Right renal pelvis (tissue), 4 donors: Measurements from ENCODE around the gene MYH7. TPM values are rescaled to one million over a fixed set of nuclear protein-coding genes. Genes with fewer than 3 reads are reported as not detected.
A peak's percentile ranks its signal among the peaks of the same experiment; 100 is the strongest.
"Not testable (repeated sequence)": the region's sequence is repeated elsewhere in the genome, so short reads cannot be mapped to it uniquely, and the experiment has no call there.

Source experiments
- DNase-seq, 4 donors: peaks; one replicate each; pipeline ENCODE4 v3.0.0-alpha.2; 2013; ENCODE audit warnings: low read depth in 4 of 4, low spot score in 3 of 4, missing footprints in 1 of 4
- polyA plus RNA-seq, 4 donors: library from polyadenylated mRNA; unstranded; fragments of 120-200 nt; gene quantifications; one replicate each; pipeline ENCODE4 v1.2.1, GENCODE V29; 2013; ENCODE audit not compliant: insufficient read length in 4 of 4

Gene MYH7
- polyA plus RNA-seq, 4 donors: 0.19 to 0.32 (median 0.24) TPM

DNA sequence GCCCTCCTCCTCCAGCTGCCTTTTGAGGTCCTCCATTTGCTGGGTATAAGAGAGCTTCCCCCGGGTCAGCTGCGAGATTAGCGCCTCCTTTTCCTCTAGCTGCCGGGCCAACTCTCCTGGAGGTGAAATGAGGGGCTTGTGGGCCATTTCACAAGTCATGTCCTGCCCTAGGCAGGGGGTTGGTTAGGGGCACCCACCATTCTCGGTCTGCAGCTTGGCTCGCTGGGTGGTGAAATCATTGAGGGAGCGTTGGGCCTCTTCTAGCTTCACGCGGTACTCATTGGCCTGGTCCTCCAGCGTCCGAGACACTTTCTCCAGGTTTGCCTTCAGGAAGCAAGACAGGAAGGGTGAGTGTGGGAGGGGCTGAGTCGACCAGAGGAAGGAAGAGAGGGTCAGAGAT lies 46.1 kb downstream of the MYH7 start:
- no peak for DNase-seq

DNA sequence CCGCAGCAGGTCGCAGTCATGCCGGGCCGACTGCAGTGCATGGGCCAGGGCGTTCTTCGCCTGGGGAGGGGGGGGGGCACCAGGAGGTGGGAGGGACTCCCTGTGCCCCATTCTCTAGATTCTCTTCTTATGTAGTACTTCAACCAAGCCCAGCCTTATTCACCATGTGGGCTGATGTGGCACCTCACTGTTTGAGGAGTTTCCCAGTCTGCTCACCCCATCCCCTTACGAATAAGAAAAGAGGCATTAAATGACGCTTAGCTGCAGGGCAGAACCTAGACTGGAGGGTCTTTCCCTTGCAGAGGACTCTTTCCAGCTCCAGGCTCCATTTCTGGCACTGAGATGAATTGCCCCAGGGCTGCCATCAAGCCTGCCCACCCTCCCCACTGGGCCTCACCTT lies 46.5 kb downstream of the MYH7 start:
- DNase-seq: no peak

DNA sequence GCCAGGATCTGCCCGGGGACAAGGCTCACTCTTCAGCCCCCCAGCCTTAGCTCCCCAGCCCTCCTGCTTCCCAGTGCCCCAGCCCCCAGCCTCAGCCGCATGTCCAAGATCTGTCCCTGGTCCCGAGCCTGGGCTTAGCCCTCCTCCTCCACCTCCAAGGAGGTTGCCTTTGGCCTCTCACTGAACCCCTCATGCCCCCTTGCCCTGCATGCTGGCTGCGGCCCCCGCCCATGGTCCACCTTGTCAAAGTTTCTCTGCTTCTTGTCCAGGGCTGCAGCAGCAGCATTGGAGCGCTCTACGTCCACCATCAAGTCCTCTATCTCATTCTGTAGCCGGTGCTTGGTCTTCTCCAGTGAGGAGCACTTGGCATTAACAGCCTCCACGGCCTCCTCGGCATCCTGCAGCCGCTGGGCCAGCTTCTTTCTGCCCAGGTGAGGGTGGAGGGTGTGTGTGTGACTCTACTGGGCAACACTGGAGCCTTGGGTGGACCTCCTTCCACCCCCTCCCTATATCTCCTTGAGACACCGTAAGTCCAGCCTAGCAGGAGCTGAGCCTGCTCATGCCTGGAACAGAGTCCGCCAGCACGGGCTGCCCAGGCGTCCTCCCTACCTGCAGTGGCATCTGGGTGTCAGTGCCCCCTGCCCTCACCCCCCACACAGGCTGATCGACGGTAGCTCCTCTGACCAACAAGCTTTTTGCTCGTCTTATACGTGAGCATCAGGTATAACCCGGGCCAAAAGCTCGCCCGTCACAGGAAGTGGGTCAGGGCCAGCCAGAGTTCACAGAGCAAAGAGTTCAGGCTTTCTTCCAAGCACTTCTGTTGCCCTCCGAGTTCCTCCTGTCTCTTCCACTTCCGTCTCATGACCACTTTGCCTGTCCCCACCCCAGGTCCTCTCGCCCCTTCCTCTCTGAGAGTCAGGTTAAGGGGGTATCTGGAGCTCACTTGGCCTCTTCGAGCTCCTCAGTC lies 47.3 kb downstream of the MYH7 start:
- DNase-seq: no peak

DNA sequence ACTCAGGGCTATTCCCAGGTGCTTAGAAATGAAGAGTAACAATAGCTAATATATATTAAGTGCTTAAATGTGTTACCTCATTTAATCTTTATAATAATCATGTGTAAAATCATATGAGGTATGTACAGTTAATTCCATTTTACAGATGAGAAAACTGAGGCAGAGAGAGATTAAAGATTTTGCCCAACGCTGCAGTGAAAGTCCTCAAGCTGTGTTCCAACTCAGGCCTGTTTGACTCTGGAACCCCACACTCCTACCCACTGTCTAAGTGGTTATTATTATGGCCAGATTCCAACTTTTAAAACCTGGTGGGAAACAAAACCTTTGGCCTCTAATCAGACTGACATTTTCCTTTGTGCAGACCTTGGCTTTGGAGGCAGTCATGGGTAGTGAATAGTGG lies 48.5 kb downstream of the MYH7 start:
- no peak for DNase-seq

DNA sequence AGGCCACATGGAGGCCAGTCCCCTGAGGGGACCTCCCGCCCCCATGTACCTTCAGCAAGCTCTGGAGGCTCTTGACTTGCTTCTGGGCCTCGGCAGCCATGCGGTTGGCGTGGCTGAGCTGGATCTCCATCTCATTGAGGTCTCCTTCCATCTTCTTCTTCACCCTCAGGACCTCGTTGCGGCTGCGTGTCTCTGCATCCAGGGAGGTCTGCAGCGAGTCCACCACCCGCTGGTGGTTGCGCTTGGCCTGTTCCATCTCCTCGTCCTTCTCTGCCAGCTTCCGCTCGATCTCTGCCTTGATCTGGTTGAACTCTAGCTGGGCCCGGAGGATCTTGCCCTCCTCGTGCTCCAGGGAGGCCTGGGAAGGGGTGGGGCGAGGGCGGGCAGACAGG lies 49.2 kb downstream of the MYH7 start:
- DNase-seq: not testable (repeated sequence)

DNA sequence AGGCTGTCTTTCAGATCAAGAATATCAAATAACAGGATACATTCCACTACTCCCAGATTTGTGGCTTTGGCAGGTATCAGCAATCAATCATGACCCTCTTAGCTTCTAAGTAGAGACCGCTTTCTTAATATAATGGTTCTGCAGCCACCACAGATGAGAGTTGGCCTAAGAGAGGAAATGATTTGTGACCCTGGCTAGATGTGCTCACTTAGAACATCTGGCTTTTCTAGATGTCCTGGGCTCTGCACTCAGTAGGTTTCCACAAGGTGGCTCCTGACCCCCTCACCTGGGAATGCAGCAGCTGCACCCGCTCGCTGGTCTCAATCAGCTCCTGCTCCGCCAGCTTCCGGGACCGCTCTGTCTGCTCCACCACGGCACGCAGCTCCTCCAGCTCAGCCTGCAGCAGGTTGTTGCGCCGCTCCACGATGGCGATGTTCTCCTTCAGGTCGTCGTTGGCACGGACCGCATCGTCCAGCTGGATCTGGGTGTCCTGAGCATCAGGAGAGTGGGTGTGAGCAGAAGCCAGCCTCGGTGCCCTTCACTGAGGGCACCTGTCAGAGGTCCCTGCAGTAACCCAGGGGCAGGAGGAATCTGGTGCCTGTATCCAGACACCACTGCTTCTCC lies 49.7 kb downstream of the MYH7 start:
- DNase-seq: no peak

DNA sequence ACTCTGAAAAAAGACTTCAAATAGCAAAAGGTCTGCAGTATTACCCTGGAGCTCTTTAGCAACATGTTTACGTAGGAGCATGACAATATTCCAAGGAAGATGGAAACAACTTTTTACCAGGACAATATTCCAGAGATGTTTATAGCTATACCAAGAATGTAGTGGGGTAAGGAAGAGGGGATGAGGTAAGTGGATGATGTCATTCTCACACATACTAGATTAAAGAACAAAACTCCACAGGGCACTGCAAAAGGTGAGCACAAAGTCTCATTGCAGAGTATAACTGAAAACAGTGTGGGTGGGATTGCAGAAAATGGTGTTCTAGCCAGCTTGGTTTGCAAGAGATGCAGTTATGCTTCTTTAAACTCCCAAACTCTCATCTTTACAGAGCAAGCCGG lies 50.2 kb downstream of the MYH7 start:
- no peak for DNase-seq

DNA sequence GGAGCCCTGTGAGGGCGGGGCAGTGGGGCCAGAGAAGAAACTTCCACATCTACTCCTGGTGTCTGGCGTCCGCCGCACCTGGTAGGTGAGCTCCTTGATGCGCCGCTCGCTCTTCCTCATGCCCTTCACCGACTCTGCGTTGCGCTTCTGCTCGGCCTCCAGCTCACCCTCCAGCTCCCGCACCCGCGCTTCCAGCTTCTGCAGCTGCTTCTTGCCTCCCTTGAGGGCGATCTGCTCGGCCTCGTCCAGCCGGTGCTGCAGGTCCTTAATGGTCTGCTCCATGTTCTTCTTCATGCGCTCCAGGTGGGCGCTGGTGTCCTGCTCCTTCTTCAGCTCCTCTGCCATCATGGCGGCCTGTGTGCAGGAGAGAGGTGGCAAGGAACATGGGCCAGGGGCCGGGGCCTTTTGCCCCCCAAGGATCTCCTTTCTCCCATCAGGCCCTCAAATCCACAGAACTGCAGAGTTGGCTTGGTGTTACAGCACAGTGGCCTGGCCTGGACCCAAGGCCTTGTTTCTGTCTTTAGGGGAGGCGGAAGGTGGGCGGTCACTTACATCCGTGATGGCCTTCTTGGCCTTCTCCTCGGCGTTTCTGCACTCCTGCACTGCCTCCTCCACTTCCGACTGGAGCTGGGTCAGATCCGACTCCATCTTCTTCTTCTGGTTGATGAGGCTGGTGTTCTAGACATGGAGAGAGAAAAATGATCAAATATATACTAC lies 50.9 kb downstream of the MYH7 start:
- DNase-seq: no peak

DNA sequence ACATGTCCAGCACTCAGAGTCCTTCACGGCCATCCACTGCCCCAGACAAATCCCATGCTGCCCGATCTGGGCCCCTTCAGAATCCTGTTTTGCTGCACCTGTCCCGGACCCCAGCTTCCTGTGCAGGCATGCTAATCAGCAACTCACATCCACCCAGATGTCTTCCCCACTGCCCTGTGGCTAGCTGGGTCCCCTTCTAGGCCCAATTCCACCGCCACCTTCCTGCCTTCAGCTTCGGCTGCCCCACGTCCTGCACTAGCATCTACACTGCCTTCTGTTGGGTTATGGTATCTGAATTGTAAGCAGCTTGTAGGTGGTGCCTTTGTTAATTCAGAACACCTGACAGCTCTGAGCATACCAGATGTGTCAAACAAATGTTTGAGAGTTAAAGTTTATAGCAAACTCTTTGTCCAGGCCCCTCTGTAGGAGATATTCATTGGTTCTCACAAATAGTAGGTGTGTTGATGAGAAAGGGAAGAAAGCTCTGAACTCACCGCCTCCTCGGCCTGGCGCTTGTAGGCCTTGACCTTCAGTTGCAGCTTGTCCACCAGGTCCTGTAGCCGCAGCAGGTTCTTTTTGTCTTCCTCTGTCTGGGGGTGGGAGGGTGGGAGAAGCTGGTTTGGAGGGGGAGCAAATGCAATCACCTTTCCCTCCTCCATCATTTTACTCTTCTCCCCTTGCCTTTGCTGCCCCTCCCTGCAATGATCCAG lies 52.6 kb downstream of the MYH7 start:
- no peak for DNase-seq

DNA sequence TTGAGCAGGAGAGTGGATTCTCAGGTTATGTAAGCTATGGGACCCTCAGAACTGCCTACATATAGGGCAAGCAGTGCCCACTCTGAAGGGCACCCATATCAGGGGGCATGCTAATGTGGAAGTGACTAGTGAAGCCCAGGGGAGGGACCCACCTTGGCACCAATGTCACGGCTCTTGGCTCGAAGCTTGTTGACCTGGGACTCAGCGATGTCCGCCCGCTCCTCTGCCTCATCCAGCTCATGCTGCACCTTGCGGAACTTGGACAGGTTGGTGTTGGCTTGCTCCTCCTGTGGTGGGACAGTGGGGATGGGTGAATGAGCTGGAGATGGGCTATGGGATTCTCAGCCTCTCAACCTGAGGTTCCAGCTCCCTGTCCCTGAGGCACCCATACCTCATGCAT lies 53.2 kb downstream of the MYH7 start:
- no peak for DNase-seq

DNA sequence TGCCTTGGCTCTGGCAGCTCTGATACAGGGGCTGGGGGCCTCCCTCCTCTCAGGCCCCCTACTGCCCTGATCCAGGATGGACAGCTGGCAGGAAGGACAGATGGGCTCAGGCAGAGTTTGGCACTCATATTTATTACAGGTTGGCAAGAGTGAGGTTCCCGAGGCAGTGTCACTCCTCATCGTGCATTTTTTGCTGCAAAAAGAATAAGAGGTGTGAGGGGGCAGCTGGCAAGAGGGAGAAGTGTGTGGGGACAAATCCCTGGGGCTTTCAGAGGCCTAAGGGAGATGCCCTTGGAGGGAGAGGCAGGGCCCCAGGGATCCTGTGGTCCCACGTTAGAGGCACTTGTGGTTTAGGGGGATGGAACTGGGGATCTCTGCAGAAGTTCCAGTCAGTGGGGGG lies 53.6 kb downstream of the MYH7 start:
- DNase-seq: no peak

DNA sequence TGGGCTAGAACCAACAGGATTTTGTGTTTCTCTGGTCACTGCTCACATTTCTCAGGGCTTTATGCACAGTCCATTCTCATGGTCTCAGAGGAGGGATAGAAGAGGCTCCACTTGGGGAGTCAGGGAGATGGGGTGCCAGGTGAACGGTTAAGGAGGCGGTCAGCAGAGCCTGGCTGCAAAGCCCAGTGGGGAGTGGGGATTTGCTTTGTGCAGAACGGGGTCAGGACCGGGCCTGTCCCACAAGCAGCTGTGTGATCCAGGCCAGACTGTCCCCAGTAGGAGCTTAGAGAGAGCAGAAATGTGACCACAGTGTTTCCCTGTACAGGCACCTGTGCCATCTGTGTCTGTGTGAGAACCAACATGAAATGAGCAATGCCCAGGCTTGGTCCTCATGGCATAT lies 54.5 kb downstream of the MYH7 start:
- no peak for DNase-seq

DNA sequence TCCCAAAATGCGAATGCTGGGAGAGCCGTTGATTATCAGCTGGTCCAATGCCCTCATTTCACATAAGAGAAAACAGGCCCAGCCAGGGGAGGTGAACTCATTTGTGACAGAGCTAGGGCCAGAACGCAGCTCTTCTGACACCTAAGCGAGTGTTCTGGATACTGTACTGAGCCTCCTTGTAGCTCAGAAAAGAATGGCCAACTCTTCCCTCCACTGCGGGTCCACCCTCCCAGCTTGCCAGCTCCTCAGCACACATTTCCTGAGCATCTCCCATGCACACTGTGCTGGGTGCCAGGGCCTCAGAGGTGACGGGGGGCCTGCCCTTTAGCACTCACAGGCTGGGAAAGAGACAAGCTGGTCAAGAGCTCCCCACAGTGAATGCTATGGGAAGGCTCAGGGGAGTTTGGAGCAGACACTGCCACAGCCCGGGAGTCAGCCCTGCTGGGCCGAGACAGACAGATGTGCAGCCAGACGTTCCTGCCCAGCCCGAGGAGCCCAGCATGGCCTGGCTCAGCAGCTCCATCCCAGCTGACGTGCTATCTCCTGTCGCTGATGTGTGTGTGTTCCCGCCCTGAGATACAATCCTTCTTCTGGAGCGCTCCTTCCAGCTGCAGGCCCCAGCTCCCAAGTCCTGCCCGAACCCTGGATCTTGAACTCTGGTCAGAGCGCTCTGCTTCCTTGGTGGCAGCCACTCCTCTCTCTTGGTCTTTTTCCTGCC lies 55.1 kb downstream of the MYH7 start:
- no peak for DNase-seq

DNA sequence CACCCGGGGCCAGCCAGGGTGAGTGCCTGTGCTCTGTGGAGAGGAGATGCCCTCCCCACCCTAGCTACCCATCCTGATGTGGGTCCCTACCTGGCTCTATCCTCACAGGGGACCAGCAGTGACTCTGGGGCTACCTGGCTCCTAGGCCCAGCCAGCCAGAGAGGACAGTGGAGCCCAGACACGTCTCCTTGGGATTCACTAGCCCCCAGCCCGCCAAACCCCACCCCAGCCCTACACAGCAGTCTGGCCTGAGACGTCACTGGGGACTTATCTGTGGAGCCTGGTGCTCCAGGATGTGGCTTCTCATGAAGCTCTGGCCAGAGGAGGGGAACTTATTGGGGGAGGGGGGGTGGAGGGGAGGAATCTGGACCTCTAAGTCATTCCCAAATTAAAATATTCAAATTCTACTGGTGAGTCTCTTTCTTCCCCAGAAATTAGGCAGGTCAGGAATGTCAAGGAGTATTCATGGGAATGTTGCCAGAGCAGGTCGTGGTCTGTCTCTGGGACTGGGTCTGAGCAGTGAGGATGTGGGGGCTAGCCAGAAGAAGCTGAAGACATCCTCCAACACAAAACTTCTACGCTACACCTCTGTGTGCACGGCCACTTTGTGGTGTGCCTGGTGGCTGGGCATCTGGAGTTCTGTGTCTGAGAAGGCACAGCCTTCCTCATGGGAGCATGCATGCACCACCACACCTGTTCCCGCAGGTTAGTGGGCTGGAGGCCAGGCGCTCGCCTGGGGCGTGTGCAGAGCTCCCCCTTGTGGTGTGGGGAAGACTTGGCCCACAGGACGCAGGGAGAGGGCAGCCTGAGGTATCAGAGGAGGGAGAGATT lies 55.9 kb downstream of the MYH7 start:
- peak in 1 of 4 donors; percentile 10 for DNase-seq

DNA sequence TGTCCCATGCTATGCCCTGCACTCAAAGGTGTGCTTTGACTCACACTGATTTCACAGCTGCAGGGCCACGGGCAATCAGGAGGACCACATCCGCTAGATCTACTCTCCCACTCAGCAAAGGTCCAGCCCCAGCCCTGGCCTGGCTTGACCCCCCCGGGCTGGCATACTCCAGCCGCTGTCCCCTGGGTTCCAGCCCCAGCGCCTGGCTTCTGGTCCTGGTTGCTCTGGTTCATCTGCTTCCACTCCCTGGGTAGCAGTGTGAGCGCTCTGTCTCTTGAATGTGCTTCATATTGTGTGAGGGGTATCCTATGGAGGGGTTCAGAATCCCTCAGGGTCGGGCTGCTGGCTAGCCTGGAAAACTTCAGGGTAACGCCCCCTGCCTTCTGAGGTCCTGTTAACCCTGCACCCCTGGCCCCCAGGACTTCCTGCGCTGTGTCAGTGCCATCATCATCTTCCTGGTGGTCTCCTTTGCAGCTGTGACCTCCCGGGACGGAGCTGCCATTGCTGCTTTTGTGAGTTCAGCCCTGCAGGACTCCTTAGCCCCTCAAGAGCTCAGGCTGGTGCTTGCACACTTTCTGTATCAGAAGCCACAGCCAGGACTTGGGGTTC lies 56.7 kb downstream of the MYH7 start:
- DNase-seq: no peak

DNA sequence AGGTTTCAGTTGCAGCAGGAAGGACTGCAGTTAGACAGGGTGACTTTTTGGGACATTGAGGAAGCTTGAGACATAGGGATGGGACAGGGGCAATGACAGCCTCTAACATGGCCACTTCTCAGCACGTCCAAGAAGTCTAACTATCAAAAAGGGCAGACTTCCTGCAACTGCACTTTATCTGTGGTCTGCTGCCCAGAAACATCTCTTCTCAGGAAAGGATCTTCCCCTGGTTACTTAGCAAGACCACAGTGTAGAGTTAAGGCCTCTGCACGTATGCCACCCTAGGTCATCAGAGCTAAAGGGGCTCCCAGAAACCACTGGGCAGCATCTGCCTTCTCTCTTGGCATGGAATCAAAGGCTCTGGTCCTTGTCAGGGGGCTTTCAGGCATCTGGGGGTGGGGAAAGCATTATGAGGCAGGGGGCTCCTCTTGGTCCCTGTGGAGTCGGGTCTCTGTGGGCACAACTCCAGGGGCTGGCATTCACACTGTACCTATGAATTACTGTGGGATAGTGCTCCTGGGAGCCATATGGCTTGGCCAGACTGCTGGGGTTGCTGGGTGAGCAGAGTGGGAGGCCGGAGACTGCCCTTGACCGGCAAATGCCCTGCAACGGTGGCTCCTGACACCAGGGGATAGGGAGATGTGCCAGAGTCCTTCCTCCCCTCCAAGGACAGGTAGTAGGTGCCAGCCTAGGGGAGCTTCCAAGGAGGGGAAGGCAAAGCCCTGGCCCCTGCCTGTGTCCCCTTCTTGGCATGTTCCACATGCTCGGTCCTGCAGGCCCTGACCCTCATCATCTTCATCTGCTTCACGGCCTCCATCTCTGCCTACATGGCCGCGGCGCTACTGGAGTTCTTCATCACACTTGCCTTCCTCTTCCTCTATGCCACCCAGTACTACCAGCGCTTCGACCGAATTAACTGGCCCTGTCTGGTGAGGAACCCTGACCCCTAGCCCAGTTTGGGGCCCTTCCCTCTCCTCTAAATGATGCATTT lies 57.6 kb downstream of the MYH7 start:
- DNase-seq: no peak

DNA sequence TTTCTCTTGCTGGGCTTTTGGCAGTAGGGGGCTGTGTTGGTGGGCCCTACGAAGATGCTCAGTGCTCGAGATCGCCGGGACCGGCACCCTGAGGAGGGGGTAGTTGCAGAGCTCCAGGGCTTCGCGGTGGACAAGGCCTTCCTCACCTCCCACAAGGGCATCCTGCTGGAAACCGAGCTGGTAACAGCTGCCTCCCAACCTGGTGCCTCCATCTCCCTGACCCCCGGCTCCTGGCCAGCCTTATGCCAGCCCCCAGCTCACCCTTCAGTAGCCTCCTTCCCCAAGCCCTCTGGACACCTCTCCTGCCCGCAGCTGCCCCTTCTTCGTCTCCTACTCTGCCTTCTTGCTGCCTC lies 58.3 kb downstream of the MYH7 start:
- no peak for DNase-seq
